Measurements from ENCODE around the gene GBP2.
"Not testable (repeated sequence)": the region's sequence is repeated elsewhere in the genome, so short reads cannot be mapped to it uniquely, and the experiment has no call there.

DNA sequence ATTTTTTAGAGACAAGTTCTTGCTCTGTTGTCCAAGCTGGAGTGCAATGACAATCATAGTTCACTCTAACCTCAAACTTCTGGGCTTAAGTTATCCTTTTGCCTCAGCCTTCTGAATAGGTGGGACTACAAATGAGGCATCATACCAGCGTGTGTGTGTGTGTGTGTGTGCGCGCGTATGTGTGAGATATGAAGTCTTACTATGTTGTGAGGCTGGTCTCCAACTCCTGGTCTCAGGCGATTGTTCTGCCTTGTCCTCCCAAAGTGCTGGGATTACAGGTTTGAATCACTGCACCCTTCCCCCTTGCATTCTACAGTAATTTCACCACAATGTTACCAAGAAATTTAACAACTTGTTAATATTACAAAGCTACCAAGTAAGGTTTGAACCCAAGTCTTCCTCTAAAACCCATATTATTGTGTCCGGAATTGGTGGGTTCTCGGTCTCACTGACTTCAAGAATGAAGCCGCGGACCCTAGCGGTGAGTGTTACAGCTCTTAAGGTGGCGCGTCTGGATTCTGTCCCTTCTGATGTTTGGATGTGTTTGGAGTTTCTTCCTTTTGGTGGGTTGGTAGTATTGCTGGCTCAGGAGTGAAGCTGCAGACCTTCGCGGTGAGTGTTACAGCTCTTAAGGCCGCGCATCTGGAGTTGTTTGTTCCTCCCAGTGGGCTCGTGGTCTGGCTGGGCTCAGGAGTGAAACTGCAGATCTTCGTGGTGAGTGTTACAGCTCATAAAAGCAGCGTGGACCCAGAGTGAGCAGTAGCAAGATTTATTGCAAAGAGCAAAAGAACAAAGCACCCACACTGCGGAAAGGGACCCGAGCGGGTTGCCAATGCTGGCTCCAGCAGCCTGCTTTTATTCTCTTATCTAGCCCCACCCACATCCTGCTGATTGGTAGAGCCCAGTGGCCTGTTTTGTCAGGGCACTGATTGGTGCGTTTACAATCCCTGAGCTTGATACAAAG lies 970 bp upstream of the GBP2 start:
- not testable (repeated sequence) for TF ChIP-seq POLR2A (IDR thresholded peaks at IDR 0.05)
- TF ChIP-seq, protein P1, sequence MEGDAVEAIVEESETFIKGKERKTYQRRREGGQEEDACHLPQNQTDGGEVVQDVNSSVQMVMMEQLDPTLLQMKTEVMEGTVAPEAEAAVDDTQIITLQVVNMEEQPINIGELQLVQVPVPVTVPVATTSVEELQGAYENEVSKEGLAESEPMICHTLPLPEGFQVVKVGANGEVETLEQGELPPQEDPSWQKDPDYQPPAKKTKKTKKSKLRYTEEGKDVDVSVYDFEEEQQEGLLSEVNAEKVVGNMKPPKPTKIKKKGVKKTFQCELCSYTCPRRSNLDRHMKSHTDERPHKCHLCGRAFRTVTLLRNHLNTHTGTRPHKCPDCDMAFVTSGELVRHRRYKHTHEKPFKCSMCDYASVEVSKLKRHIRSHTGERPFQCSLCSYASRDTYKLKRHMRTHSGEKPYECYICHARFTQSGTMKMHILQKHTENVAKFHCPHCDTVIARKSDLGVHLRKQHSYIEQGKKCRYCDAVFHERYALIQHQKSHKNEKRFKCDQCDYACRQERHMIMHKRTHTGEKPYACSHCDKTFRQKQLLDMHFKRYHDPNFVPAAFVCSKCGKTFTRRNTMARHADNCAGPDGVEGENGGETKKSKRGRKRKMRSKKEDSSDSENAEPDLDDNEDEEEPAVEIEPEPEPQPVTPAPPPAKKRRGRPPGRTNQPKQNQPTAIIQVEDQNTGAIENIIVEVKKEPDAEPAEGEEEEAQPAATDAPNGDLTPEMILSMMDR (IDR thresholded peaks at IDR 0.05): not testable (repeated sequence)

Data from testis (tissue), 2 donors.